GM18519 (cell line): ENCODE measurements around the gene CLCA2.
A peak's percentile ranks its signal among the peaks of the same experiment; 100 is the strongest.

ENCODE experiments used
- ATAC-seq: cut with Tn5 transposase; IDR thresholded peaks from one replicate; pipeline ENCODE4 v1.9.1; 2021; ENCODE audit warnings: mild to moderate bottlenecking, moderate library complexity; ENCODE audit not compliant: unreplicated experiment, low FRiP score

The CLCA2 gene

GRCh38 chr1:86423873-86424272 lies at the start of gene CLCA2:
Gene CLCA2, plus strand, starts transcription at chr1:86424171. Its CDS starts 77 bp downstream, at chr1:86424248.
- ATAC-seq: no peak

GRCh38 chr1:86375688-86376087 lies 48.3 kb upstream of the CLCA2 start:
- no peak for ATAC-seq

- ATAC-seq: no peak
These were observed 46.6 kb upstream of the CLCA2 start for GRCh38 chr1:86377341-86377740.

GRCh38 chr1:86378813-86379212 lies 45.2 kb upstream of the CLCA2 start:
- no peak for ATAC-seq

- ATAC-seq: peak; percentile 48
These were observed 43.6 kb upstream of the CLCA2 start for GRCh38 chr1:86380257-86380861.

GRCh38 chr1:86381223-86381622 lies 42.7 kb upstream of the CLCA2 start:
- ATAC-seq: no peak

GRCh38 chr1:86382878-86383277 lies 41.1 kb upstream of the CLCA2 start:
- peak; percentile 45 for ATAC-seq

GRCh38 chr1:86387916-86388627 lies 35.9 kb upstream of the CLCA2 start:
- no peak for ATAC-seq

GRCh38 chr1:86388777-86389176 lies 35.2 kb upstream of the CLCA2 start:
- no peak for ATAC-seq

- peak; percentile 67 for ATAC-seq
These were observed 34.7 kb upstream of the CLCA2 start for GRCh38 chr1:86389307-86389706.

- ATAC-seq: no peak
These were observed 29.6 kb upstream of the CLCA2 start for GRCh38 chr1:86394416-86394815.

GRCh38 chr1:86395751-86396497 lies 28.0 kb upstream of the CLCA2 start, which contains the start of gene ODF2L:
Gene ODF2L, minus strand, starts transcription at chr1:86396323. Its CDS starts 9,296 bp downstream, at chr1:86387027.
- peak; percentile 97 for ATAC-seq

GRCh38 chr1:86396498-86396890 lies 27.5 kb upstream of the CLCA2 start:
- peak; percentile 10 for ATAC-seq

GRCh38 chr1:86409416-86410021 lies 14.5 kb upstream of the CLCA2 start:
- ATAC-seq: no peak

- no peak for ATAC-seq
These were observed 13.1 kb upstream of the CLCA2 start for GRCh38 chr1:86410879-86411278.

GRCh38 chr1:86416343-86416742 lies 7.6 kb upstream of the CLCA2 start:
- no peak for ATAC-seq

GRCh38 chr1:86419277-86419903 lies 4.6 kb upstream of the CLCA2 start:
- peak; percentile 85 for ATAC-seq

- ATAC-seq: no peak
These were observed 2.2 kb upstream of the CLCA2 start for GRCh38 chr1:86421601-86422280.

- ATAC-seq: no peak
These were observed 498 bp upstream of the CLCA2 start for GRCh38 chr1:86423473-86423872.

- no peak for ATAC-seq
These were observed 5.3 kb downstream of the CLCA2 start for GRCh38 chr1:86429122-86429725.
